Measurements from ENCODE around the gene PCP2.
"Not testable (repeated sequence)": the region's sequence is repeated elsewhere in the genome, so short reads cannot be mapped to it uniquely, and the experiment has no call there.

PCP2 gene

DNA sequence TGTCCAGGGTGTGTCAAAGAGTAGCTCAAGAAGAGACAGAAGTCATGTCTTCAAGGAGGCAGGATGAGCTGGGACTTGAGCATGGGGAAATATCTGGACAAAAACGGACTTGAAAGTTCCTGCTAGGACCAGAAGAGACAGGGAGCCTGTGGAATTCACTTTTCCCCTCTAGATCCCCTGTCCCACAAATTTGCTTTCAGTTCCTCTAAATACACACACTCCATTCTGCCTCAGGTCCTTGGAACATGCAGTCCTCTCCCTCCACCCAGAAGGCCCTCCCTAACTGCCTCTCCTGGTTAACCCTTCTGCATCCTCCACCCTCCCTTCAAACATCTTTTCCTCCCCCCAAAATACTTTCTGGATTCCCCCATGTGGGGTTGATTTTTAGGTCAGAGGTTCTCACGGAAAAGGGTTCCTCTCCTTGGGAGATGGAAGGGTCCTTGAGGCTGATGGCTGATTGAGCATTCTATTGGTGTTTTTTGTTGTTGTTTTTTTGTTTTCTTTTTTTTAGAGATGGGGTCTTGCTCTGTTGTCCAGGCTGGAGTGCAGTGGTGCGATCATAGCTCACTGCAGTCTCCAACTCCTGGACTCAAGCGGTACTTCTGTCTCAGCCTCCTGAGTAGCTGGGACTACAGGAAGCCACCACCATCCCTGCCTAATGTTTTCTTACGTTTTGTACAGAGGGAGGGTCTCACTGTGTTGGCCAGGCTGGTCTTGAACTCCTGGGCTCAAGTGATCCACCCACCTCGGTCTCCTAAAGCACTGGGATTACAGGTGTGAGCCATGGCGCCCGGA lies 28.4 kb upstream of the PCP2 start:
- no peak for DNase-seq (ENCODE audit: low read depth in 2 of 2)

DNA sequence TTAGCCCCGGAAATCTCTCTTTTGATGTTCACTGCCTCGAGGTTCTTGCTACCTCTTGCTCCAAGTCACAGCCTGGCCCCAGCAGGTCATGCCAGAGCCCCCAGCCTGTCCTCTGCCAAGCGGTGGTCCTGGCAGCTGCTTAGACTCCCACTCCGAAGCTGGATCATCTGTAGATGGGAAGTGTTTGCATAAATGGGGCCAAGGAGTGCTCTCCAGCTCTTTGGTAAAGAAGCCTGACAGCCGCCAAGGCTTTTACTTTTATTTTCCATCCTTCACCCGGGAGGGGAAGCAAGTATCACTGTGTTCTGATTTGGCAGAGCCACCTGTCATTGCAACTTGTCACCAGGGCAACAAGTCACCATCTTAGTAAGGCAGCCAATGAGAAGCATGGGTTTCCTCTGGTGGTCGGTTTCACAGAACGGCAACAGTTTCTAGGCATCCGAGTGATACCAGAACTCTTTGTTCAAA lies 24.7 kb upstream of the PCP2 start:
- DNase-seq (ENCODE audit: low read depth in 2 of 2) = no peak

DNA sequence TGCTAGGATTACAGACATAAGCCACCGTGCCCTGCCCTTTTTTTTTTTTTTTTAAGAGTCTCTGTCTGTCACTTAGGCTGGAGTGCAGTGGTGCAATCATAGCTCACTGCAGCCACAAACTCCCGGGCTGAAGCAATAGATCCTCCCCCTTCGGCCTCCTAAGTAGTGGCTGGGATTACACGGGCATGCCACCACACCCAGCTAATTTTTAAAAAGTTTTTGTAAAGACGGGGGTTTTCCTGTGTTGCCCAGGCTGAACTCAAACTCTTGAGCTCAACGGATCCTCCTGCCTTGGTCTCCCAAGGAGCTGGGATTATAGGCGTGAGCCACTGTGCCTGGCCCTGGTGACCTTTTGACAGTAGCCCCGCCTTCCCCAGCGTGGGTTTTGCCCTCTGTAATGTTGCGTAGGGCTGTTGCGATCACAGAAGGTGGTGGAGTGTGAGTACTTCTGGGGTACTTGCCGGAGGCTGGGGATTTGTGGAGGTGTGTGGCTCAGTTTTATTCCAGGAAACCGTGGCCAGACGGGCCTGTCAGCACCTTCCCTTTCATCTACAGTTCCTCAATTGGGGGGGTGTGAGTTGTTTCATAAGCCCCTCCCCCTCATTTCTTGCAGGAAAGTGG lies 23.7 kb upstream of the PCP2 start:
- DNase-seq (ENCODE audit: low read depth in 2 of 2) = no peak

DNA sequence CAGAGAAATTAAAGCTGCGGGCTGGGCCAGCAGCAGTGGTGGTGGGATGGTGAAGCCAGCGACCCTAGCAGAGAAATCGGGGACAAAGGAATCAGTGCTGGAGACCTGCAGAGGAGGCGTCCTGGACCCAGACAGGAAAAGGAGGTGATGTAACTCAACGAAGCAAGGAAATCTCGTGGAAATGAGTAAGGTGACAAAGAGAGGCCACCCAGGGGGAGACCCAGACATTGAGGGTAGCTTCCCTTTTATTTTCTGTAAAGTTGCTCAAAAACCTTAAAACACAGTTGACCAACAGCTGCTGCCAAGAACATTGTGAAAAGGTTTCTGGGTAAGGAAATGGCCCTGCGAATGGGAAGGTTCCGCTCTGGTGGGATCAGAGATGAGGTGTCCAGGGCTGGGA lies 22.1 kb upstream of the PCP2 start:
- DNase-seq (ENCODE audit: low read depth in 2 of 2) = no peak

DNA sequence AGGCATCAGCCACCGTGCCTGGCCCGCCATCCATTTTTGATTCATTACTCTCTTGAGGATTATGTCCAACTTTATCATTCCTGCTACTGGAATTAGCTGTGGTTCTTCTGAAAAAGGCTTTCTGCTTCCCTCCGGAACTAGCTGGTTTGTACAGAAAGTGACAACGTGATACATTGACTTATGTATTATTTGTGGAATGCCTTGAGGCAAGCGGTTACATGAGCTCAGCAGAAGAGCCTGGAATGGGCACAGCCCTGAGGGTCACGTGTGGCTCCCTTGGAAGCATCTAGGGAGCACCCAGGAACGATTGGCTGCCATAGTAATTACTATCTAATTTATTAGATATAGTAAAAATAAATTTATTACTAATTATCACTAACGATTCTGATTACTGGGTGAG lies 20.9 kb upstream of the PCP2 start:
- no peak for DNase-seq (ENCODE audit: low read depth in 2 of 2)

DNA sequence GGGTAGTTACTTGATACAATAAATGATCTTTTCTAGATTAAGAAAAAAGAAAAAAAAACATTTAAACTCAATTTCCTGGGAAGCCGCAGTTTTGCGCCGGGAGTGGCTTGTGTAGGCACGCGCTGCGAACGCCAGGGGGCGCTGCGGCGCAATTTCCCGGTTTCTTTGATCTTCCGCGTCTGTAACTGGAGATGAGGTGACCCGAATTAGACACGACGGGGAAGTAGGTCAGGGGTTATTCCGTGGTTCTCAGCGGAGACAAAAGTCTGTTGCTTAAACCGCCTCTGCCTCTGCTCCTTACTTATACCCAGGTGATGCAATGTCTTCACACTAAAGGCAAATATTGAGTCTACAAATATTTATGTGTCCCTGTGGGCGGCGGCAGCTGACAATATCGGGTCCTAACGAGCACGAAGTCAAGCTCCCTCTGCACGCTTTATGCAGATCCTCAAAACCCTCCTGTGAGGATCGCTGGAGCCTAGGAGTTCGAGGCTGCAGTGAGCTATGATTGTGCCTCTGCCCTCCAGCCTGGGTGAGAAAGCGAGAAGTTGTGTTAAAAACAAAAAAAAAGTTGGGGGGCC lies 18.6 kb upstream of the PCP2 start:
- peak; percentile 67 to 80 for DNase-seq (ENCODE audit: low read depth in 2 of 2)

DNA sequence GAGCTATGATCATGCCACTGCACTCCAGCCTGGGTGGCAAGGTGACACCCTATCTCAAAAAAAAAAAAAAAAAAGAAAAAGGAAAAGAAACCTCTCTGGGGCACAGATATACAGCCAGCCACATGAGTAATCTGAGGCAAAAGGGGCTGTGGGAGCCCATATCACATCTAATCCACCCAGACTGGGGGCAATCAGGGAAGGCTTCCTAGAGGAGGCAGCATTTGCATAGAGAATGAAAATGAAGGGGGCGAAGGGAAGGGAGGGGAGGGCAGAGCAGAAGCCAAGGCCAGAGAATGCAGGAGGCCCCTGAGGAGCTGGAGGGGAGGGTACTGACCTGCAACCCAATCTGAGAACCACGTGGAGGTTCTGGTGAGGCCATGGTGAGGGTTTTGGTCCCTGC lies 16.6 kb upstream of the PCP2 start:
- DNase-seq (ENCODE audit: low read depth in 2 of 2) = no peak

DNA sequence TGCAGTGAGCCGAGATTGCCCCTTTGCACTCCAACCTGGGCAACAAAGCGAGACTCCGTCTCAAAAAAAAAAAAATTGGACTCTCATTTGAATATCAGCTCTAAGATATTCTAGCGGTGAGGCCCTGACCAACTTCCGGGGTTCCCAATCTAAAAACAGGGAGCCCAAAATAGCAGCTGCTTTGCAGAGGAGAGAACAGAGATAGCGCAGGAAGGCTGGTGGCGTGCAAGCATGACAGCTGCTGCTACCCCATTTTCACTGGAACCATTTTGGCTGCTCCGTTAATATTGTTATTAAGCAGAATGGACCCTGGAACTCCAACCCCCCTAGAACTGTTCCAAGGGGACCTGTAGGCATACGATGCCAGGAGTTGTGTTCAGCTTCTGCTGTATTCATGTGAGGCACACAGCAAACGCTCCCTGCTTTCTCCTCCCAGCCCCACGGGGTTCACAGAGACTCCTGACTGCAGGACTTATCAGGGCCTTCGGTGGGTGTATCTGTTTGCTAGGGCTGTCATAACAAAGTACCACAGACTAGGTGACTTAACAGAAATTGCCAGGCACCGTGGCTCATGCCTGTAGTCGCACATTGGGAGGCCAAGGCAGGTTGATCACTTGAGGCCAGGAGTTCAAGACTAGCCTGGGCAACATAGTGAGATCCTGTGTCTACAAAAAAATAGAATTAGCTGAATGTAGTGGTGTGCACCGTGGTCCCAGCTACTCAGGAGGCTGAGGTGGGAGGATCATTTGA lies 14.9 kb upstream of the PCP2 start:
- DNase-seq (ENCODE audit: low read depth in 2 of 2) = no peak

DNA sequence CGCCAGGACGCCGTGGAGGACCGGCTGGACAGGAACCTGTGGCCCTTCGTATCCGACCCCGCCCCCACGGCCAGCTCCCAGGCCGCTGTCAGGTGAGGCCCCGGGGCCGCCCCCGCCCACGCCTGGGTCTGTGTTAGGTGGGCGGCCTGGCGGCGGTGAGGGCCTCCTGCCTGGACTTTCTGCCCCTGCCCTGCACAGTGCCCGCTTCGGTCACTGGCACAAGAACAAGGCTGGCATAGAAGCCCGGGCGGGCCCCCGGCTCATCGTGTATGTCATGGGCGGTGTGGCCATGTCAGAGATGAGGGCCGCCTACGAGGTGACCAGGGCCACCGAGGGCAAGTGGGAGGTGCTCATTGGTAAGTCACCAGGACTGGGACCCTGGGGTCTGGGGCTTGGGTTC lies 13.6 kb upstream of the PCP2 start:
- DNase-seq (ENCODE audit: low read depth in 2 of 2) = no peak

DNA sequence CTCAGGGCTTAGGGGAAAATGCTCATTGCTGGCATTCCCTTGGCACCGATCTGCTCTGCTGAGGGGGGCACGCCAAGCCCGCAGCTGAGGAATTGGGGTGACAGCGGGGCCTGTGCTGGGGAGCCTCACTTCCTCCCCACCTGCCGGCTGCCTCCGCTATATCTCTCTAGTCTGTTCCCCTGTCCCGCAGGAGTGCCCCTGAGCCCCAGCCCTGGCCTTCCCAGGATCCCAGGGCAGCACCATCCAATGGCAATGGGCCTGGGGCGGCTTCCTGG lies 12.8 kb upstream of the PCP2 start:
- DNase-seq (ENCODE audit: low read depth in 2 of 2) = no peak

DNA sequence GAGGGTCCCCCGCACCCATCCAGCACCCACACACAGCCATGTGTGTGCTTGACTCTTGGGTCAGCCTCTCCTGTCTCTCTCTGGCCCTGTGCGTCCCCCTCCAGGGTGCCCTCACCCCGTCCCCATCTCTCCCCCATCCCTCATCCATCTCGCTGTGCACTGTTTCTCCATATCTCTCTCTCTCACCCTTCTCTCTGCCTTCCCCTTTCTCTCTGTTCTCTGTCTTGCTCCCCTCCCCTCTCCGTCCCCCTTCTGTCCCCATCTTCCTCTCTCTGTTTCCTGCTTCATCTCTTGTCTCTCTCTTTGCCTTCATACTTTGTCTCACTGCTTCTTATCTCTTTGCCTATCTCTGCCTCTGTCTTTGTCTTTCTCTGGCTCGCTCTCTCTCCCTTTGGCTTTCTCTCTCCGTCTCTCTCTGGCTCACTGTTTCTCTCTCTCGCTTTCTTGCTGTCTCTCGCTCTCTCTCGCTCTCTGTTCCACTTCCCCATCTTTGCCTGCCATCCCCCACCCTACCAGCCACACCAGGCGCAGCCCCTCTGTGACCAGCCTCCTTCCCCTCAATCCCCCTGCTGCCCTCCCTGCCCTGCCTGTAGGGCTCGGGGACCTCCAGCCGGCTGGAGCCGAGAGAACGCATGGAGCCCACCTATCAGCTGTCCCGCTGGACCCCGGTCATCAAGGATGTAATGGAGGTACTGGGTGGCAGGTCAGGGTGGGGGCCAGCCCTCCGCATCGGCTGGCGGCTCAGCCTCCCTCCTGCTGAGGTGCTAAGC lies 12.3 kb upstream of the PCP2 start:
- no peak for DNase-seq (ENCODE audit: low read depth in 2 of 2)

DNA sequence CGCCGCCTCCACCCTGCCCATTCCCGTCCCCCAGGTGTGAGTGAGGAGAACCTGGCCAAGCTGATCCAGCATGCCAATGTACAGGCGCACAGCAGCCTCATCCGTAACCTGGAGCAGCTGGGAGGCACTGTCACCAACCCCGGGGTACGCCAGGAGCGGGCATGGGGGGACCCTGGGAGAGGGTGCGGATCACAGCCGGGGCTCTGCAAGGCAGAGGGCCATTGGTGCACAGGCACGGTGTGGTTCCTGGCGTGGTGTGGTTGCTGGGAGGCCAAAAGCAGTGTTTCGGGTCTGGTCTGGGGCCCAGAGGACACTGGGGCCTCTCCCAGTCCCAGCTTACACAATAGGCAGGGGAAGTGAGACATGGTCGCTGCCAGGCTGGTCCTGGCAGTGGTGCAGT lies 11.6 kb upstream of the PCP2 start:
- no peak for DNase-seq (ENCODE audit: low read depth in 2 of 2)

DNA sequence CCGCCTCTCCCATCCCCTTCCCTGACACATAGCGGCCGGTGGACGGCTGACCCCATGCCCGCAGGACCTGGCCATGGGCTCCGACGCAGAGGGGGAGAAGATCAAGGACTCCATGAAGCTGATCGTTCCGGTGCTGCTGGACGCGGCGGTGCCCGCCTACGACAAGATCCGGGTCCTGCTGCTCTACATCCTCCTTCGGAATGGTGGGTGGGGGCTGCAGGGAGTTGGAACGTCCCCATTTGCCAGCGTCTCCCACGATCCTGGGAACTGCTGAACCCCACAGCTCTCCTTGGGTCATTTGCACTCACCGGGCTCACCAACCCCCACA lies 11.0 kb upstream of the PCP2 start:
- no peak for DNase-seq (ENCODE audit: low read depth in 2 of 2)

DNA sequence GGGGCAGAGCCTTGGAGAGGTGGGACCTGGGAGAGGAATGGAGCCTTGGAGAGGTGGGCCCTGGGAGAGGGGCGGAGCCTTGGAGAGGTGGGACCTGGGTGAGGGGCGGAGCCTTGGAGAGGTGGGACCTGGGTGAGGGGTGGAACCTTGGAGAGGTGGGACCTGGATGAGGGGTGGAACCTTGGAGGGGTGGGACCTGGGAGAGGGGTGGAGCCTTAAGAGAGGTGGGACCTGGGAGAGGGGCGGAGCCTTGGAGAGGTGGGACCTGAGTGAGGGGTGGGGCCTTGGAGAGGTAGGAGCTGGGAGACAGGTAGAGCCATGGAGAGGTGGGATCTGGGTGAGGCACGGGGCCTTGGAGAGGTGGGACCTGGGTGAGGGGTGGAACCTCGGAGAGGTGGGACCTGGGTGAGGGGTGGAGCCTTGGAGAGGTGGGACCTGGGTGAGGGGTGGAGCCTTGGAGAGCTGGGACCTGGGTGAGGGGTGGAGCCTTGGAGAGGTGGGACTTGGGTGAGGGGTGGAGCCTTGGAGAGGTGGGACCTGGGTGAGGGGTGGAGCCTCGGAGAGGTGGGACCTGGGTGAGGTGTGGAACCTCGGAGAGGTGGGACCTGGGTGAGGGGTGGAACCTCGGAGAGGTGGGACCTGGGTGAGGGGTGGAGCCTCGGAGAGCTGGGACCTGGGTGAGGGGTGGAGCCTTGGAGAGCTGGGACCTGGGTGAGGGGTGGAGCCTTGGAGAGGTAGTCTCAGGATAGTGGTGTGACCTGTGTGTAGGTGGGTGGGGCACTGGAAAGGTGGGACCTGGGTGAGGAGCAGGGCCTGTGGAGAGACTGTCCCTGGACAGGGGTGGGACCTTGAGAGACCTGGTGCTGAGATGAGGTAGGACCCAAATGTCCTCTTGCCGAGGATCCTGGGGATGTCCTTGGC lies 10.4 kb upstream of the PCP2 start:
- not testable (repeated sequence) for DNase-seq (ENCODE audit: low read depth in 2 of 2)

DNA sequence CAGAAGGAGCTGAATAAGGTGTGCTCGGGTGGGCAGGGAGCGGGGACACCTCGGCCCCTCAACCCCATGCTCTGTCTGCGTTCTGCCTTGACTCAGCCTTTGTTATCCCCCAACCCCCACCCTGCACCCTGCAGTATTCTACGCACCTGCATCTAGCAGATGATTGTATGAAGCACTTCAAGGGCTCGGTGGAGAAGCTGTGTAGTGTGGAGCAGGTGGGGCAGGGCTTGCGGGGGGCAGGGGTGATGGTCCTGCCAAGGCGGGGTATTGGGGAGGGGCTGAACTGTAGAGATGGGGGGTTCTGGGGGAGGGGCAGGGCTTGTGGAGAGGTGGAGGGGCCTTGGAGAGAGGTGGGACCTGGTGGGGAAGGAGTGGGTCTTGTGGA lies 9.5 kb upstream of the PCP2 start:
- DNase-seq (ENCODE audit: low read depth in 2 of 2) = no peak

DNA sequence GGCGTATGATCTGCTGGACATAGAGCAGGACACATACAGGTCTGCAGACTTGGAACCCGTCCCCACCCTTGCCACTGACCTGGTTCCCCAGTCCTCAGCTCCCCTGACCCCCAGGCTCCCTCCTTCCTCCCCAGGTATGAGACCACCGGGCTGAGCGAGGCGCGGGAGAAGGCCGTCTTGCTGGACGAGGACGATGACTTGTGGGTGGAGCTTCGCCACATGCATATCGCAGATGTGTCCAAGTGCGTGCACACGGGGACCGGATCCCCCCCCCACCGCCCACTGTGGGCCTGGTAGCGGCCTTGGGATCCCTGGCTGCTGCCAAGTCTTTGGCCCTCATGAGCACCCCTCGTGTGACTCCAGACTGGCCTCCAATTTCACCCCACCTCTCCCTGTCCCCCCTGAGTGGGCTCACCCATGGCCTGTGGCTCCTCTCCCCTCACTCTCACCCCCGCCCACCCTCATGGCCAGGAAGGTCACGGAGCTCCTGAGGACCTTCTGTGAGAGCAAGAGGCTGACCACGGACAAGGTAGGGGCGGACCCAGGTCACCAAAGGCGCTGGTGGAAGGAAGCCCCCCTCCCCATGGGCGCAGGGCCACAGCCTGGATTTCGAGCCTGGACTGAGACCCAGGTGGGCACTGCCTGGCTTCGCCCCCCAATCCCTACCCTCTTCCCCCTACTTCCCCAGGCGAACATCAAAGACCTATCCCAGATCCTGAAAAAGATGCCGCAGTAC lies 8.9 kb upstream of the PCP2 start:
- DNase-seq (ENCODE audit: low read depth in 2 of 2) = no peak

DNA sequence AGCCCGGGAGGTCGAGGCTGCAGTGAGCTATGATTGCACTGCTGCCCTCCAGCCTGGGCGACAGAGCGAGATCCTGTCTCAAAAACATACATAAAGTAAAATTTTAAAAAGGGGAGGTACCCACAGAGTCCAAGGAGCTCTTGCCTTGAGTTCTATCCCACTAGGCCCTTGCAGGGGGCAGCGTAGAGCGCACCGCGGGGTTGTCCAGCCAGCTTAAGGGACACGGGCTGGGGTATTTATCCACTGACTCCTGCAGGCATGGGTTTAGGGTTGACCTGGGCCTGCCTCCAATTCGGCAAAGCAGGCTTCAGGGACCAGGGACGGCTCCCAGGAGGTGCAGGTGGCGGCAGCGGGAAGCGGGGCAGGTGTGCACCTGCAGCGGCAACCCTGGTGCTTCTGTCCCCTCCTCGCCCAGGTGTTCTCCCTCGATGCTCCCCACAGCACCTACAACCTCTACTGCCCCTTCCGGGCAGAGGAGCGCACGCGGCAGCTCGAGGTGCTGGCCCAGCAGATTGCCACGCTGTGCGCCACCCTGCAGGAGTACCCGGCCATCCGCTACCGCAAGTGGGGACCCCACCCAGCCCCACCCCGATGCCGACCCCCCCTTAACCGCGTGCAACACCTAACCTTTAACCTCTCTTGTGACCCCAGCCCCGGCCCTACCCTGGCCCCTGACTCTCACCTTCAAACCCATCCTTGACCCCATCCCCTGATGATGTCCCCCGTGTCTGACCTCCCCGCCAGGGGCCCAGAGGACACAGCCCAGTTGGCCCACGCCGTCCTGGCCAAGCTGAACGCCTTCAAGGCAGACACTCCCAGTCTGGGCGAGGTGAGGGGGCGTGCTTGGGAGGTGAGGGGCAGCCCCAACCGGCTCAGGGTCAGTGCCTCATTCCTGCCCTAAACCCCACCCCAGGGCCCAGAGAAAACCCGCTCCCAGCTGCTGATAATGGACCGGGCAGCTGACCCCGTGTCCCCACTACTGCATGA lies 8.1 kb upstream of the PCP2 start:
- no peak for DNase-seq (ENCODE audit: low read depth in 2 of 2)

DNA sequence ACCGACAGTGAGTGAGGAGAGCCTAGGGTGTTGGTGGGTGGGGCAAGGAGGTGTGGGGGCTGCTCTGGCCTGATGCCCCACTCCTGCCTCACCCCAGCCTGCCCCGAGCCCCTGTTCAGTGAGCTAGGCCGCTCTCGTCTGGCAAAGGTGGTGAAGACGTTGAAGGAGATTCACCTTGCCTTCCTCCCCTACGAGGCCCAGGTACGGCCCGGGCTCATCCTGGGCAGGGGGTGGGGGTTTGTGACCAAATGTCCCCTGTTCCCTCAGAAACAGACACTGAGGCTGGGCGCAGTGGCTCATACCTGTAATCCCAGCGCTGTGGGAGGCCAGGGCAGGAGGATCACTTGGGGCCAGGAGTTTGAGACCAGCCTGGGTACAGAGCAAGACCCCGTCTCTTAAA lies 7.3 kb upstream of the PCP2 start:
- DNase-seq (ENCODE audit: low read depth in 2 of 2) = no peak

DNA sequence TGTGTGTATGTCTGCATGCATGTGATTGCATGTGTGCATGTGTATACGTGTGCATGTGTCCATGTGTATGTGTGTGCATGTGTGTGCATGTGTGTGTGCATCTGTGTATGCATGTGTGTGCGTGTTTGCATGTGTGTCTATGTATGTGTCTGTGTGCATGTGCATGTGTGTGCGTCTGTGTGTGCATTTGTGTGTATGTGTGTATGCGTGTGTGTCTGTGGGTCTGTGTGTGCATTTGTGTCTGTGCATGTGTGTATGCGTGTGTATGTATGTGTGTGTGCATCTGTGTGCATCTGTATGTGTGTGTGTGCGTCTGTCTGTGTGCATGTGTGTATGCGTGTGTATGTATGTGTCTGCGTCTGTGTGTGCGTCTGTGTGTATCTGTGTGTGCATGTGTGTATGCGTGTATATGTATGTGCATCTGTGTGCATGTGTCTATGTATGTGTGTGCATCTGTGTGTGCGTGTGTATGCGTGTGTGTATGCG lies 6.4 kb upstream of the PCP2 start:
- DNase-seq (ENCODE audit: low read depth in 2 of 2) = no peak

Data from activated CD8-positive, alpha-beta memory T cell treated with anti-CD3 and anti-CD28 coated beads for 4 hours (primary cell).